Ovary (tissue), 9 donors: ENCODE data around the gene DAAM1. TPM values are rescaled to one million over a fixed set of nuclear protein-coding genes. Genes with fewer than 3 reads are reported as not detected.

ENCODE experiments used
- DNase-seq, 5 donors: peaks; one replicate each; pipeline ENCODE4 v3.0.0-alpha.2; 2019 to 2020
- H3K27ac ChIP-seq, 2 donors: fragments of 200-600 bp; one replicate each; pipeline versions ENCODE4 v1.5.1 to v1.8.0; 2019 to 2022
- H3K27me3 ChIP-seq: fragments of 200-600 bp; one replicate; pipeline ENCODE4 v1.8.0; 2022
- H3K36me3 ChIP-seq: fragments of 200-600 bp; sonication (generic); one replicate; pipeline ENCODE4 v1.5.1; 2019
- H3K4me1 ChIP-seq: one replicate; pipeline ENCODE4 v1.8.1; 2013; ENCODE audit warnings: mild to moderate bottlenecking, moderate library complexity; ENCODE audit not compliant: insufficient read depth
- H3K4me3 ChIP-seq: fragments of 200-600 bp; sonication (generic); one replicate; pipeline ENCODE4 v1.5.1; 2017
- H3K9me3 ChIP-seq, 2 donors: fragments of 200-600 bp in 1 of 2; sonication (generic) in 1 of 2; one replicate each; pipeline versions ENCODE4 v1.5.1 to v1.8.1; 2013 to 2019; ENCODE audit warnings: mild to moderate bottlenecking in 1 of 2, moderate library complexity in 1 of 2
- EP300 ChIP-seq: sonication (generic); formaldehyde crosslinking; IDR thresholded peaks from one replicate; pipeline ENCODE4 v1.6.1; 2017; ENCODE audit warnings: antibody characterized with exemption
- POLR2A ChIP-seq: fragments of 450-650 bp; IDR thresholded peaks from one replicate; pipeline ENCODE4 v1.6.1; 2017; ENCODE audit warnings: antibody characterized with exemption, mild to moderate bottlenecking, moderate library complexity
- WGBS, 3 donors: extraction: QIAGEN DNeasy Blood & Tissue Kit in 1 of 3; methylation state at CpG; one replicate each; pipeline versions ENCODE4 v1.1.5 to v1.1.7; 2013 to 2017; 5-methylcytosine and 5-hydroxymethylcytosine counted together
- intact Hi-C, 4 donors: fragments of 100-400 bp; cut with DNase I; formaldehyde crosslinking; loops; one replicate each; pipeline versions ENCODE4 v1.11.0 to v1.15.1; 2022 to 2023
- polyA plus RNA-seq, 2 donors: library from polyadenylated mRNA; stranded (reverse); fragments of 200-250 nt in 1 of 2; fragments of 350-450 nt in 1 of 2; fragmentation: Illumina TruSeq in 1 of 2; extraction: RNeasy Lipid Tissue Mini Kit (QIAGEN cat#74804) in 1 of 2; gene quantifications; one replicate each; pipeline ENCODE4 v1.2.3, GENCODE V29; 2013 to 2014
- total RNA-seq, 7 donors: library from RNA; depleted of rRNA in 2 of 7; stranded (reverse); fragments of >200 nt in 2 of 7; fragmentation: NEBNext Ultra II Directional in 3 of 7; extraction: Animal tissue kit (Norgen Biotek cat#: 25700) in 3 of 7; gene quantifications; one replicate each; pipeline versions ENCODE4 v1.1.0 to v1.2.4, GENCODE V29; 2016 to 2023
- TF ChIP-seq, protein P1 (sequence below), 3 donors: fragments of 450-650 bp in 2 of 3; fragments of 200-600 bp in 1 of 3; IDR thresholded peaks; one replicate each; pipeline versions ENCODE4 v1.5.1 to v1.8.0; 2016 to 2022; ENCODE audit warnings: antibody characterized with exemption in 3 of 3, mild to moderate bottlenecking in 1 of 3
- donor health status: DM: no; HTN: no; CAD: no; lungs with moderate emphysema.
- donor health status: DM: no; HTN: no; CAD: no.
- donor health status: Bipolar disorder and iron deficiency.
- donor health status: DM: yes; HTN: yes; CAD: no.
- donor health status: DM: no; HTN: no; CAD: no.
- donor health status: DM: yes; HTN: yes; CAD: no.

The DAAM1 gene
- total and polyA plus RNA-seq, 9 donors: 19.0 to 83.3 (median 35.3) TPM

- TF ChIP-seq POLR2A: no peak
- TF ChIP-seq EP300: no peak
- TF ChIP-seq, protein P1, sequence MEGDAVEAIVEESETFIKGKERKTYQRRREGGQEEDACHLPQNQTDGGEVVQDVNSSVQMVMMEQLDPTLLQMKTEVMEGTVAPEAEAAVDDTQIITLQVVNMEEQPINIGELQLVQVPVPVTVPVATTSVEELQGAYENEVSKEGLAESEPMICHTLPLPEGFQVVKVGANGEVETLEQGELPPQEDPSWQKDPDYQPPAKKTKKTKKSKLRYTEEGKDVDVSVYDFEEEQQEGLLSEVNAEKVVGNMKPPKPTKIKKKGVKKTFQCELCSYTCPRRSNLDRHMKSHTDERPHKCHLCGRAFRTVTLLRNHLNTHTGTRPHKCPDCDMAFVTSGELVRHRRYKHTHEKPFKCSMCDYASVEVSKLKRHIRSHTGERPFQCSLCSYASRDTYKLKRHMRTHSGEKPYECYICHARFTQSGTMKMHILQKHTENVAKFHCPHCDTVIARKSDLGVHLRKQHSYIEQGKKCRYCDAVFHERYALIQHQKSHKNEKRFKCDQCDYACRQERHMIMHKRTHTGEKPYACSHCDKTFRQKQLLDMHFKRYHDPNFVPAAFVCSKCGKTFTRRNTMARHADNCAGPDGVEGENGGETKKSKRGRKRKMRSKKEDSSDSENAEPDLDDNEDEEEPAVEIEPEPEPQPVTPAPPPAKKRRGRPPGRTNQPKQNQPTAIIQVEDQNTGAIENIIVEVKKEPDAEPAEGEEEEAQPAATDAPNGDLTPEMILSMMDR (IDR thresholded peaks at IDR 0.05): no peak
- no peak overlapping the region for H3K4me3 ChIP-seq
- no peaks in the 10 kb centered on the region for H3K27me3 ChIP-seq
- no peak for DNase-seq
- no peaks in the 10 kb centered on the region for H3K9me3 ChIP-seq
- H3K4me1 ChIP-seq: peaks cover 5% of the 10 kb centered on the region
- no peak overlapping the region for H3K27ac ChIP-seq
- intact Hi-C loops: no loop called here
- no peaks in the 10 kb centered on the region for H3K36me3 ChIP-seq
- WGBS, 3 donors: 70 to 72% (median 71%) methylated on average over 3 of the region's 3 CpGs
Observed at GRCh38 chr14:59313658-59314608, 125.5 kb downstream of the DAAM1 start.

DNA sequence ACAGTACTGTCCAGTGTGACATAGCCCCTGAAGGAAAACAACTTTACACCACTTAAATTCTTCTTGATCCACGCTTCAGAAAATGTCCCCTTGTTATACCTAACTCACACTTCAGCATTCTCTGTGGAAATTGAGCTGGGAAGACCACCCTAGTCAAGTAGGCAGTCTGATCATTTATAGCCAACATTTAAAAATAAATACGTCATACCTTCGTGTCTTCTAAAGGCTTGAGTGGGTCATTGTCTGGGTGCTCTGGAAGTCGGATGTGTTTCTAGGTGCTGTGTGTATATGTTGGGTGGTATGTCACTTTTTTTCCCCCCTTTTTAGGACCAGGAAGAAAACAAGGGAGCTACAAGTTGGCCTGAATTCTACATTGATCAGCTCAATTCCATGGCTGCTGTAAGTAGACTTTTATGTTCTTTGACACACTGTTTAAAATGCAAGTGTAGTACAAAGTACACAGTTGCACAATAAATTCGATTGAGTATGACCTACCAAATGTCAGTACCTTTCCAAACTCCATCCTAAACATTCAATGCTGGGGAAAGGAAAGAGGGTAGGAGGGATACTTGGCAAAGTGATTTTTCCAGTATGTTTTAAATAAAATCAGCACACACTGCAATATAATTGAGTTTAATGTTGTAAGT, 126.6 kb downstream of the DAAM1 start:
- no peak for DNase-seq
- TF ChIP-seq POLR2A (no peak), EP300 (no peak)
- TF ChIP-seq, protein P1 (IDR thresholded peaks at IDR 0.05): no peak
- Histone ChIP-seq H3K4me1 (peaks cover 4% of the 10 kb centered on the region), H3K36me3 (no peaks in the 10 kb centered on the region), H3K27me3 (no peaks in the 10 kb centered on the region), H3K9me3 (no peaks in the 10 kb centered on the region), H3K4me3 (no peak overlapping the region), H3K27ac (no peak overlapping the region)
- intact Hi-C loops: no loop called here
- 85 to 97% (median 97%) methylated on average over 5 of the region's 5 CpGs for WGBS, 3 donors

GRCh38 chr14:59316151-59316830, 127.8 kb downstream of the DAAM1 start:
- no peak overlapping the region for H3K27ac ChIP-seq
- no peak overlapping the region for H3K4me3 ChIP-seq
- H3K36me3 ChIP-seq: no peaks in the 10 kb centered on the region
- TF ChIP-seq POLR2A (no peak), EP300 (no peak)
- TF ChIP-seq, protein P1 (IDR thresholded peaks at IDR 0.05): no peak
- no peak for DNase-seq
- intact Hi-C loops: no loop called here
- H3K4me1 ChIP-seq: peaks cover 4% of the 10 kb centered on the region
- no peaks in the 10 kb centered on the region for H3K9me3 ChIP-seq
- no peaks in the 10 kb centered on the region for H3K27me3 ChIP-seq
- WGBS, 3 donors: 9 to 18% (median 14%) methylated on average over 1 of the region's 1 CpG

GRCh38 chr14:59317346-59317745, 128.9 kb downstream of the DAAM1 start:
- no peaks in the 10 kb centered on the region for H3K36me3 ChIP-seq
- H3K4me3 ChIP-seq: no peak overlapping the region
- intact Hi-C loops: no loop called here
- no peaks in the 10 kb centered on the region for H3K9me3 ChIP-seq
- no peak for DNase-seq
- peaks cover 7% of the 10 kb centered on the region for H3K4me1 ChIP-seq
- WGBS, 3 donors: 92 to 98% (median 97%) methylated on average over 2 of the region's 2 CpGs
- no peak overlapping the region for H3K27ac ChIP-seq
- TF ChIP-seq EP300 (no peak), POLR2A (no peak)
- TF ChIP-seq, protein P1 (IDR thresholded peaks at IDR 0.05): no peak
- no peaks in the 10 kb centered on the region for H3K27me3 ChIP-seq
